ENCODE measurements around the gene SLC34A1.

SLC34A1 gene

DNA sequence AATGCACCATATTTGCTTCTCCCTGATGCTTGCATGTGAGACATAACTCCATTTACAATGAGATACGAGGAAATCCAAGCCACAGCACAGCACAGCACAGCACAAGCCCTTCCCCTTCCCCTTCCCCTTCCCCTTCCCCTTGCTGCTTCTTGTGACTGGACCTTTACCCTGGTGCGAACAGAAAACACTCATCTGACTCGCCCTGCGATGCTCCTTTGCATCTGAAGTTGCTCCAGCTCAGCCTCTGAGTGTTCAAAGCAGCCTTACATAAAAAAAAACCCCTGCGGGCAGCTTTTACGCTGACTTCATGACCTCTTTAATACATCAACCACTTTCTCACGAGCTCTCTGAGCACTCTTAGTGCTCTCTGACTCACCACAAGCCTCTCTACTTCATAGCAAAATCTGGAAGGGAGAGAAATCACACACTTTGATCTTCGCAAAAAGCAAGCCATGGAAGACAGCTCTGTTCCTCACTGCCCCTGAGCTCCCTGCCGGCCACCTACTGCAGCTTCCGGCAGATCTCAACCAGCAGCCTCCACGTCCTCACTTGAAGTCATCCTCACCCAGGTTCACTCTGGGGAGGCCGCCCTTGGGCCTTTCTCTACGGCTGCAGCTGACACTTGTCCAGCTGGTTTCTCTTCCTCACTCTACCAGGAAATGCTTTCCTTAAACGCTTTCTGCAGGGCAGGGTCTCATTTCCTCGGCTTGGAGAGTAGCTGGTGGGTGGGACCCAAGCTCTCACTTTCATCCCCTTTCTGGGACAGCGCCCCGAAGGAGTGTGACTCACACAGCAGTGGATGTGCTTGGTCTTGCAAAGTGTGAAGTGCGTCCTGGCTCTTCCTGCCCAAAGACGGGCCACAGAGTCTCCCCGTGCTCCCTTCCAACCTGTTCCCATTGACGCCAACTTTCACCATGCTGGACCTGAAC is 5.3 kb downstream of the SLC34A1 start:
- peak; percentile 80 for DNase-seq

DNA sequence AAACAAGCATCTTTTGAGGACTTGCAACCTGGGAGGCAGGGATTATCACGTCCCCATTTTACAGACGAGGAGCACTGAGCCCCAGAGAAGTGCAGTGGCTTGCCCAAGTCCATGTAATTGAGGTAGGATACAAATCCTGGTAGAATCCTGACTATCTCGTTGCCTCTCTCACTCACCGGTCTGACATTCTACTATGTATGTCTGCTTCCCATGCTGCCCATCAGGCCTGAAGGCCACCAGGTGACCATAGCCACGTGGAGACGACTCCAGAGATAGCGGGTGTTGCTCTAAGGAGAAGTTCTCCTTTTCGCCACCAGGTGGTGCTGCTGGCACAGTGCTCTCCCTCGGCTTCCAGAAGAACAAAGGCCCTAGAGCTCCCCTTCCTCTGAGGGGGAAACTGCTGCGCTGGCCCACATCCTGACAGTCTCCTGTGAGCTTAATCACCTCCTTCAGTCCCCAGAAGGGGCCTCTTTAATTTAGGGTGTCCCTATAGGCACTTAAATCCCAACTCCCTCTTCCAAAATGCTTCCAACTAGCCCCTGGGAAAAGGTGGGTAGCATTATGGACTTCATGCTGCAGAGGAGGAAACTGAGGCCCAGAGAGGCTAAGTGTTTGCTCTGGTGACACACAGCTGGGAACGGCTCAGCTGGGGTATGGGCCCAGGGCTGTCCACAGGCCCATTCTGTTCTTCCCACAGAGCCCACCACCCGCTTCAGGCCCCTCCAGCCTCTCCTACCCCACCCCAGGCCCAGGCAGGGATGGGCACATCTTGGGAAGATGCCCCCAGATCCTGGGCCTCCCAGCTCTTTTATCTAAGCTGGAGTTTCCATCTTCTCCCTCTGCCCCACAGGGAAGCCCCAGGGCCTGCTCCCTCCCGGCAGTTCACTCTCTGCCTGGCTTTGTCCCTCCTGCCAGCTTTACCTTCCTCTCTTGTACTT is 6.4 kb downstream of the SLC34A1 start:
- peak; percentile 93 for DNase-seq

DNA sequence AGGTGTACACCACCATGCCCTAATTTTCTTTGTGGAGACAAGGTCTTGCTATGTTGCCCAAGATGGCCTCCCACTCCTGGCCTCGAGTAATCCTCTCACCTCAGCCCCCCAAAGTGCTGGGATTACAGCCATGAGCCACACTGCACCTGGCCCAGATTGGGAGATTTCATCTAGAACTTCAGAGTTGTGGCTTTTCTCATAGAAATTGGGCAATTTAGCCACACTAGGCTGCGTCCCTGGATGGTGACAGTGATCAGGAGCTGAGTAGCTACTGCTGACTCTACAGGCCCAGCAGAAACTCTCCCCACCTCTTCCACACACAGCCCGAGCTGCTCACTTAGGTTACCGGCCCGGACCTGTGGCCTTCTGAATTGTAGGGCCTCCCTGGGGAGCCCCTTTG is 8.5 kb downstream of the SLC34A1 start:
- DNase-seq, result no peak

DNA sequence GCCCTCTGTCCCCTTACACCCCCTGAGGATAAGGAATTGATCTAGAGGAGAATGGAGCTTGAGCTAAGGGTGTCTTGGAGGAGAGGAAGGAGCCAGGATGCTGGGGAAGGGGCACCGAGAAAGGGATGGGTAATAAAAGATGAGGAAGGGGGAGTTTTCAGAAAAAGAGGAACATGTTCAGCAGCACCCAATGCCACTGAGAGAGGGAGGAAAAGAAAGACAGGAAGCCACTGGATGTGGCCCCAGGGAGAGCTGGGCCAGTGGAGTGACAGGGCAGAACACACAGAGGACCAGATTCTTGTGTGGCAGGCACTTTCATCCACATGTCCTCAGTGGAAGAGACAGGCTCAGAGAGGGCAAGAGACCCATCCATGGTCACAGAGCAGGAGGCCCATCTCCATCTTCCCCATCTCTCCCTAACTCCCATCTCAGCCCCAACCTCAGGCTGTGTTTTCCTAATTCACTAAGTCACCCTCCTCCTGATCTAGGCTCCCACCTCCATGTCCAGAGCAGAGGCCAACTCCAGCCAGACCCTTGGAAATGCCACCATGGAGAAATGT is 9.1 kb downstream of the SLC34A1 start:
- no peak for DNase-seq

DNA sequence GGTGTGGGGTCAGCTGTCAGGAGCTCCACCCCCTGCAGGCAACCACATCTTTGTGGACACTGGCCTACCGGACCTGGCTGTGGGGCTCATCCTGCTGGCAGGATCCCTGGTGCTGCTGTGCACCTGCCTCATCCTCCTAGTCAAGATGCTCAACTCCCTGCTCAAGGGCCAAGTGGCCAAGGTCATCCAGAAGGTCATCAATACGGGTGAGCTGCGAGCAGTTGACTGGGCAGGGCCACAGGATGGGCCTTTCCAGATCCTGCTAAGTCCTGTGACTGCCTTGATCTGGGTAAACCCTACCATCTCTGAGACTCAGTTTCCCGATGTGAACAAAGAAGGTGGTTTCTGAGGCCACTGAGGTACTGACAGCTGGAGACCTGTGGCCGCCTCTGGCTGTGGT is 9.8 kb downstream of the SLC34A1 start:
- DNase-seq, result no peak

DNA sequence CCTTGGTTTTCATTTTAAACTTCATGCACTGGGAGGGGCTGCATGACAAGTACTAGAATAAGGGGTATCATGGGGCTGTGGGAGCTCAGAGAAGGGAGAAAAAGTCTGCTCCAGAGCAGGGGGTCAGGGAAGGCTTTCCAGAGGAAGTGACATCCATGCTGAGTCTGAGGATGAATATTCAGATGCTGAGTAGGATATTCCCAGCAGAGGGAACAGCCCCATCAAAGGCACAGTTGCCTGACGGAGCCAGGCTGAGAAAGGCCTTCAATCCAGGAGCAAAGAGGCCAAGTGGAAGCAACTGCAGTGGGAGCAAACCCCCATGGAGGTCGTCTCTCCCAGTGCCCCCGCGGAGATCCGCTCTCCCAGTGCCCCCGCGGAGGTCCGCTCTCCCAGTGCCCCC is 11.8 kb downstream of the SLC34A1 start:
- DNase-seq, result no peak

DNA sequence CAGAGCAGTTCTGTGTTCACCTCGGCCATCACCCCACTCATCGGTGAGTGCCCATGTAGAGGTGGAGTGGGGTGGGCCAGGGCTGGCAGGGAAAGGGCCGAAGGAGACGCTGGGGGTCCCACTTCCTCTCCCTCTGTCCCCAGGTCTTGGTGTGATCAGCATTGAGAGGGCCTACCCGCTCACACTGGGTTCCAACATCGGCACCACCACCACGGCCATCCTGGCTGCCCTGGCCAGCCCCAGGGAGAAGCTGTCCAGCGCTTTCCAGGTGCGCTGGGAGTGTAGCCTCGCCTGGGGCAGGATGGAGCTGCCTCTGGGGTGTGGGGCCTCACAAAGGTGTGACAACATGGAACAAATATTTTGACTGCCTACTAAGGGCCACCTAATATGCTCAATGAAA is 12.6 kb downstream of the SLC34A1 start:
- DNase-seq, result no peak

DNA sequence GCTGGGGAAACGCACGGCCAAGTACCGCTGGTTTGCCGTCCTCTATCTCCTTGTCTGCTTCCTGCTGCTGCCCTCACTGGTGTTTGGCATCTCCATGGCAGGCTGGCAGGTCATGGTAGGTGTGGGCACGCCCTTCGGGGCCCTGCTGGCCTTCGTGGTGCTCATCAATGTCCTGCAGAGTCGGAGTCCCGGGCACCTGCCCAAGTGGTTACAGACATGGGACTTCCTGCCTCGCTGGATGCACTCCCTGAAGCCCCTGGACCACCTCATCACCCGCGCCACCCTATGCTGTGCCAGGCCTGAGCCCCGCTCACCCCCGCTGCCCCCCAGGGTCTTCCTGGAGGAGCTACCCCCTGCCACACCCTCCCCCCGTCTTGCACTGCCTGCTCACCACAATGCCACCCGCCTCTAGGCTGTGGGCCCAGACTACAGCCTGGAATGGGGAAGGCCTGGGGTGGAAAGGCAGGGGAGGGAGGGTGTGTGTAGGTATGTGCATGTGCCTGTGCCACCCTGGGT is 13.7 kb downstream of the SLC34A1 start:
- no peak for DNase-seq

DNA sequence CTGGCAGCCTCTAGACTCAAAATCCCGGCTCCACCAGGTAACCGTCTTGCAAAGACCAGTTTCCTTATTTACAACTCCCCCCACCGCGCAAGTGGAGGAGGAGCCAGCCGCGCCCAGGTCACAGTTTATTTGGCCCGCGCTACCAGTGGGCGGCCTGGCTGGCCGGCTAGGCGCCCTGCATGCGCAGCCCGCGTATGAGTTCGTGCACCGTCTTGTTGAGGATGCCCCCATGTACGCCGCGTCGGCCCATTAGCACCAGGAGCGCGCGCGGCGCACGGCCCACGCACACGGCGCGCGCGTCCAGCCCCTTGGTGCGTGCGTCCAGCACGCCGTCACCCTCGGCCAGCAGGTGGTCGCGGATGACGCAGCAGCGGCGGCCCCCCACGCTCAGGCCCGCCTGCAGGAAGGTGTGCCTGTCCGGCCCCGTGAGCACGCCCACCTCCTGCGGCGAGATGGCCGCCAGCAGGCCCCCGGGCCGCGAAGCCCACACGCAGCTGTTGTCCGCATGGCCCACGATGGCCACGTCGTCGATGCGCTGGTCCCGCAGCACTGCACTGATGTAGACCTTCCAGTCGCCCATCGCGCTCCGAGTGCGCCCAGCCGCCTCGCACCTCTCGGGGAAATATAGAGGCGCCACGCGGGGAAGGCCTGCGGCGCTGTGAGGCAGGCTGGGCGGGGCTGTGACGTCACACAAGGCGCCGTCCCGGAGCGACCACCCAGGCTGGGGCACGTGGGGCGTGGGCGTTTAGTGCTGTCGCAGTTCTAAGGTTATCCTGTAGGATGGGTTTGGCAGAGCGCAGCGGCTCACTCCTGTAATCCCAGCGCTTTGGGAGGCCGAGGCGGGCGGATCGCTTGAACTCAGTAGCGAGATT is 16.0 kb downstream of the SLC34A1 start, which contains the start of gene PFN3:
Gene PFN3 (minus strand): TSS at position 665 of the 872 bp plus-strand sequence. CDS start 85 bp downstream, at position 580.
- no peak for DNase-seq

DNA sequence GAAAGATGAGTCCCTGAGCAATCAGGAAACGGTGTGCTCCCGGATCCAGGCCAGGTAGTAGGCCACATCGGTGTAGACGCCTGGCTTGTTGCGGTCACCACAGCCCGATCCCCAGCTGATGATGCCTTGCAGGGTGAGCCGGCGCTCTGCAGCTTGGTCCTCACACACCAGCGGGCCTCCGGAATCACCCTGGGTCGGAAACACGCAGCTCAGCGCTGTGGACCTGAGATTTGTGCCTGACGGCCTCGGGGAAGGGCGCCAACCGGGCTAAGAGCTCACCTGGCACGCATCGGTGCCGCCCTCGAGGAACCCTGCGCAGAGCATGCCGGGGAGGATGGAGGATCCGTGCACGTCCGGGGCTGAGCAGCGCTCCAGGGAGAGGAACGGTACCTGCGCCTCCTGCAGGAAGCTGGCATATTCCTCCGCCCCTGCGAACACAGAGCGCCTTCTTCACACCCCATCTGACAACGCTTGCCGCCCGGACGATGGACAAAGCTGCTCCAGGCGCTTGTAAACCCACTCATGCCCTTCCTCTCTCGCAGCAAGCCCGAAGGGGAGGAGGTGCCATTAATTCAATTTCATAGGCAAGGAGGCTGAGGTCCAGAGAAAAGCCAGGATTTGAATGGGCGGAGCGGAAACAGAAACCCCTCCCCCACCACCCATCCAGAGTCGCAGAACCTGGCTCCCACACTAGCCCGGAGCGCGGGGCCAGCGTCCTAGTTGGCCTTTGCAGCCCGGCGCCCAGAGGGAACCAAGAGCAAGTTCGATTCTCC is 18.2 kb downstream of the SLC34A1 start:
- peak; percentile 90 for DNase-seq

DNA sequence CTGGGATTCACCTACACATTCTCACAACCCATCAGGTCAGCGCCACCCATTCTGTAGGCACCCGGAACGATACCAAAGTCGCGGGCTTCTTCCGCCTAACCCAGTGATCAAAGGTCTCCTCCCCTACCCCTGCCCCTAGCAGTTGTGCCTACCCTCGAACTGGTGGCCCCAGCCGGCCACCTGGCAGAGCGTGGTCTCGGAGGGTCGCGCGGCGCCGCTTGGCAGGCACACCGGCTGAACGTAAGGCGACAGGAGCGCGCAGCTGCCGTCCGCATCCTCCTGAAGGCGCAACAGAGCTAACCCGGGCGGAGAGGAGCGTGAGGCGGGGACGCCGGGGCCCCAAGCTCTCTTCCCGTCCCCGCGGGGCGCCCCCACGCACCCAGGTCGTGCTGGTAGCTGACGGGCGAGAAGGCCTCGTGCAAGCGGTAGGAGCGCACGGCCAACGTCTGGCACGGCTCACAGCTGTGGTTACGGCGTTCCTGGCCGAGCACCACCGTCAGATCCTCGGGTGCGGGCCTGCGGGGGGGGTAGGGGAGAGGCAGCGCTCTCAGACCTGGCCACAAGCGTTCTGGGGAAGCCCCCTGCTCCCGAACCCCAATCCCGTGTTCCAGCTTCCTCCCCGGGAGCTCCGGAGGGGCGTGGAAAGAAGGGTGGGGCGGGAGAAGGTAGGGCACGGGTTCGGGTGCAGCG is 19.0 kb downstream of the SLC34A1 start:
- peak; percentile 83 for DNase-seq

DNA sequence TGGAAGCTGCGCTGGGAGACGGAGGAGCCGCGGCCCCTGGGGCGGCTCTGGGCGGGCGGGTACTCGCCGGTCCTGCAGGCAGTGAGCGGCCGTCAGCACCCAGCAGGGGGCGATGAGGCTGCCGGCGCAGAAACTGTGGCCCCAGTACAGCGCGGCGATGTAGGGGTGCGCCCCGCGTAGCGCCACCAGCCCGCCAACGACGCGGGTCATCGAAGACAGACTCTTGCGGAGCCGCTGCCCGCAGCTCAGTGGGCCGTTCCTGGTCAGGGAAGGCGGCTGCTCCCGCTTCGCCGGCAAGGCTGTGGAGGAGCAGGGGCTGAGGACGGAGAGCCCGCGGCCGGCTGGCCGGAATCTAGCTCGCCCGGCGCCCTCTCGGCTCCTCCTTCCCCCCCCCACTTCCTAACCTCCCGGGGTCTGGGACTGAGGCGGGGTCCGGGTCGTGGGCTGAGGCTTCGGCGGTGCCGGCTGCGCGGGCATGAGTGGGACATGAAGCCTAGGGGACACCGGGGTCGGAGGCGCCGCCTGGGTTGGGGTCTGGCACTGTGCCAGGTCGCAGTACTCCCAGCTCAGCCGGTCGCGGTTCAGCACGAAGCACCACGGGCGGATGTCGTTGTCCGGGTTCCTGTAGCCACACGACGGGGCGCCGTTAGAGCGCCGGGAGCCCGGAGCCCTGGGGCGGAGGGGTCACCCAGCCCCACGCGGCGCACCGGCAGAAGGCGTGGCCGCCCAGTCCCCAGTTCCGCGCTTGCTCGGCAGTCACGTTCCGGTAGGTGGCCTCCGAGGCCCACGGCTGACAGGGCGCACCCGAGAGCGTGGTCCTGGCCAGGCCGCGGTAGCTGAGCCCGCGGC is 19.8 kb downstream of the SLC34A1 start:
- peak; percentile 94 for DNase-seq

DNA sequence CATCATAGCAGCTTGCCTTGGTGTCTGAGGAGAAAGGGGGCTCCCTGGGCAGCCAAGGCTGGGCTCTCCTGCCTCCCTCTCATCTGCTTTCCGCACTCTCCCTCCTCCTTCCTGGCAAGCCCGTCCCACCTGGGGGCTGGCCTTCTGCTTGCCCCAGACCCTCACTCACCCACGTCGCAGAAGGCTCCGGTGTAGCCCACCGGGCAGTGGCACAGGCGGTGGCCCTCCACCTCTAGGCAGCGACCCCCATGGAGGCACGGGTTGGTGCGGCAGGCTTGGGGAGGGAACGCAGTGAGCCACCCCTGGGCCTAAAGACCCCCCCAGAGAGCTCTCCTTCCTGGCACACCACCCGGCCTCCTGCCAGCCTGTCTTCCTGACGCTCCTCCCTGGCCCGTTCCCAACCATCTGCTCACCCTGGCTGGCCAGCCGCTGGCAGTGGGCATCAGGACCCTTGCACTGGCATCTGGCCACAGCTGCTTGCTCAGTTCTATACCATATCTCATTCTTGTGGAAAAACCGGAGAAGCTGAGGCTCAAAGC is 20.5 kb downstream of the SLC34A1 start:
- no peak for DNase-seq

DNA sequence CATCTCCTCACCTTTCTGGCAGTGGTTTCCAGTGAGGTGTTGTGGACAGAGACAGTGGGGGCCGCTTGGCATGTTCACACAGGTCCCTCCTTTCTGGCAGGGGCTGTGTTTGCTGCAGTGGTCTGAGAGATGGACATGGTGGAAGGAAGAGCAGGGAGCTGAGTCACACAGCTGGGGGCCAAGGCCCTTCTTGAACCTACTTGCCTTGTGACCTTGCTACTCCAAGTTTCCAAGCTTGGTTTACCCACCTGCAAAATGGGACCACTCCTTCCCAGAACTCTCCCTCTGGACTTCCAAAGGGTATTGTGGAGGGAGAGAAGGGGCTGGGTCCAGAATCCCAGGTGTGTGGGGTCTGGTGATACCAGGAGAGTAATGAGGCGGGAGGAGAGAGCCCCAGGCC is 21.1 kb downstream of the SLC34A1 start:
- DNase-seq, result no peak

DNA sequence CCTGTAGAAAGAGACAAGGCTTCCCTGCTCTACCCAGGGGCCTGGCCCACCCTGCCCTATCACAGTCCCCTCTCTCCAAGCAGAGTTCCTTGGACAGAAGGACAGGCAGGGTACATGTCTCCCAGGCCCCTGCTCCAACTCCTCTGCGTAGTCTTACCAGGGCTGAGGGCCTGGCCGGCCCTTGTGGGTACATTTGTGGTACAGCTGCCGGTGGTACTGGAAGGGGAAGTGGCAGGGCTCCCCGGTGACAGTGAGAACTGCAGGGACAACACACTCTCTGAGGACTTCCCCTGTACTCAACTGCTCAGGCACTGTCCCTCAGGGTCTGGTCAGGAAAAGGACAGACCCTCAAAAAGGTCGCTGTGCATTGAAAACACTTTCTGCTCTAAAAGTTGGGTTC is 21.6 kb downstream of the SLC34A1 start:
- DNase-seq, result no peak

DNA sequence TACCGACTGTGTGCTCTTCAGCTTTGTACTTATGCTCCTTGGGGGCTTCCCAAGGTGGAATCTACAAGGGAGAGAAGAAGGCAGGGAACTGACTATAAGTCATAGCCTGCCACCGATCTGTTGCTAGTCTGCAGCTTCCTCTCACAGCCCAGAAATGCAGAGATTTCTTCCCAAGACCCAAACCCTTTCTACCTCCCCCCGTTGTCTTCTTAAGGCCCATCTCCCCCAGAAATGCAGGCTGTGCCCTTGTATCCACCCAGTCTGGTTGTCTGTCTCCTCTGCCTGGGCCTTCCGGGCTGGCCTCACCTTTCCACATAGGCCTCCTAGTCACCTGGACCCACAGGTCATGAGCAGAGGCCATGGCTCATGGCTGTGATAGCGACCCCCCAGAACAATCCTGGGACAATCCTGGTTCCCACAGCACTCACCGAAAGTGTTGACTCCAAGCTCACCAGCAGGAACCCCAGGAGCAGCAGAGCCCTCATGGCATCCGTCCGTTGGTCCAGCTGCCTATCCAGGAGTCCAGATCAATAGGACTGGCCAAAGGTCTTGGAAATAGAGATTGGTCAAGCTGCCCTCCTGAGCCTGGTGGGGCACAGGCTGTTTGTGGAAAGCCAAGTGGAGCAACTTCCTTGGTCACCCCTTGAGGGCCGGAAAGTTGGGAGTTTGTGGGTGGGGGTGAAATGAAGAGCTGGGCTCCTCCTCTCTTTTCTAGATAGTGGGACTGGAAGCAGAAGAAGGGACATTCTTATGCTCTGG is 25.0 kb downstream of the SLC34A1 start, which contains the start of gene F12:
Gene F12 (minus strand): TSS at position 522 of the 759 bp plus-strand sequence. CDS start 37 bp downstream, at position 485.
- DNase-seq, result no peak

DNA sequence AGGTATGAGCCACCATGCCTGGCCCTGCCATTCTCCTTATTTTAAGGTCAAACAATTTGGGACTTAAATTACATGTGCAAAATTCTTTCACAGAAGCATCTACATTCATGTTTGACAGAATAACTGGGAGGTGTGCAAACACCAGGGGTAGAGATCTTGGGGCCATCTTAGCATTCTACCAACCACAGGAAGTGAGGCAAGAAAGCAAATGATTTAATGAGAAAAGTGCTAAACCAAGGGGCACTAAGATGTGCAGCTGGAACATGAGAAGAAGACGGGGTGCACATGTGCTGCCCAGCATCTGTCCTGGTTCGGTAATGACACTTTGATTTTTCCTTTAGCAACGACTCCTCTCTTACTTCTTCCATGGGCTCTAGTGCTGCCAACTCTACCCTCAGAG is 26.3 kb downstream of the SLC34A1 start:
- DNase-seq, result no peak

DNA sequence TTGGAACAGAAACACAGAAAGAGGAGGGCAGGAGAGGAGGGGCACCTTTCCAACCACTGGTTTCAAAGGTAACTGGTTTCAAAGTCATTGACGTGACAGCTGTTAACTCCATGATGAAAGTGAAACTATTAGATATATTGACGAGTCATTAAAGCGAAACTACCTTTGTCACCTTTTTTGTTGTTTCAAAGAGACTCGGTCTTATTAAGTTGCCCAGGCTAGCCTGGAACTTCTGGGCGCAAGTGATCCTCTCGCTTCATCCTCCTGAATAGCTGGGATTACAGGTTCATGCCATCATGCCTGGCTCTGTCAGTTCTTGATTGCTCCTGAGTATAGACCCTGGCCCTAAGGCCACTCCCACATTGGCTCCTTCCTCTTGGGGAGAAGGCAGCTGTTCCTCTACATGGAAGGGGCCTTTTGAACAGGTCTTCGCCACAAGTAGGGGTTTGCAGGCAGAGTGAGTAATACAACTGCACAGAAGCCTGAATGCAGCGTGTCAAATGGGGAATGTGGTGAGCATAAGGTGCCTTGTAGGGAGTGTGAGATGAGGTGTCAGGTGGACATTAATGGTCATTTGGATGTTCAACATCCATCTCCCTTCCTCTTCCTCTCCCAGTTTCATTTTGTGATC is 28.5 kb downstream of the SLC34A1 start:
- peak; percentile 73 for DNase-seq
